Measurements from ENCODE around the gene COQ8A.

COQ8A gene

GRCh38 chr1:227002531-227003049 lies 62.5 kb downstream of the COQ8A start:
- TF ChIP-seq POU6F1 (CRISPR knock-in tag; IDR thresholded peaks at IDR 0.05; ENCODE audit: borderline replicate concordance, low read depth) (no peak), ZC3H10 (CRISPR knock-in tag; IDR thresholded peaks at IDR 0.05) (no peak), TSHZ2 (CRISPR knock-in tag; IDR thresholded peaks at IDR 0.05) (no peak), TOX (CRISPR knock-in tag; IDR thresholded peaks at IDR 0.05; ENCODE audit: borderline replicate concordance) (no peak), OSR1 (CRISPR knock-in tag; IDR thresholded peaks at IDR 0.05) (no peak), GLIS3 (CRISPR knock-in tag; IDR thresholded peaks at IDR 0.05) (no peak), CREB5 (CRISPR knock-in tag; IDR thresholded peaks at IDR 0.05; ENCODE audit: low read depth) (no peak), TCF4 (CRISPR knock-in tag; IDR thresholded peaks at IDR 0.05; ENCODE audit: borderline replicate concordance) (no peak), ZNF565 (CRISPR knock-in tag; conservative IDR thresholded peaks at IDR 0.05; ENCODE audit: low read depth) (no peak), ZNF70 (CRISPR knock-in tag; IDR thresholded peaks at IDR 0.05) (no peak), ARNTL (CRISPR knock-in tag; IDR thresholded peaks at IDR 0.05; ENCODE audit: borderline replicate concordance, low read depth) (no peak), SNAI2 (CRISPR knock-in tag; IDR thresholded peaks at IDR 0.05) (no peak), RARB (CRISPR knock-in tag; IDR thresholded peaks at IDR 0.05) (no peak), CSDC2 (CRISPR knock-in tag; IDR thresholded peaks at IDR 0.05) (no peak), ZNF8 (CRISPR knock-in tag; IDR thresholded peaks at IDR 0.05) (no peak), ISL1 (CRISPR knock-in tag; IDR thresholded peaks at IDR 0.05) (no peak), BACH2 (CRISPR knock-in tag; IDR thresholded peaks at IDR 0.05; ENCODE audit: borderline replicate concordance) (no peak), PPARA (CRISPR knock-in tag; IDR thresholded peaks at IDR 0.05; ENCODE audit: borderline replicate concordance) (no peak), PATZ1 (CRISPR knock-in tag; IDR thresholded peaks at IDR 0.05; ENCODE audit: borderline replicate concordance) (no peak), ESRRG (CRISPR knock-in tag; IDR thresholded peaks at IDR 0.05) (no peak)
- ATAC-seq: no peak

GRCh38 chr1:227003165-227003564 lies 63.1 kb downstream of the COQ8A start:
- no peak for ATAC-seq
- TF ChIP-seq GLIS3 (CRISPR knock-in tag; IDR thresholded peaks at IDR 0.05) (no peak), ZNF70 (CRISPR knock-in tag; IDR thresholded peaks at IDR 0.05) (no peak), ZNF565 (CRISPR knock-in tag; conservative IDR thresholded peaks at IDR 0.05; ENCODE audit: low read depth) (no peak), ZFP3 (CRISPR knock-in tag; IDR thresholded peaks at IDR 0.05) (no peak), CSRNP3 (CRISPR knock-in tag; IDR thresholded peaks at IDR 0.05) (no peak), RARB (CRISPR knock-in tag; IDR thresholded peaks at IDR 0.05) (no peak), TOX (CRISPR knock-in tag; IDR thresholded peaks at IDR 0.05; ENCODE audit: borderline replicate concordance) (no peak), ZC3H10 (CRISPR knock-in tag; IDR thresholded peaks at IDR 0.05) (no peak), PATZ1 (CRISPR knock-in tag; IDR thresholded peaks at IDR 0.05; ENCODE audit: borderline replicate concordance) (no peak)

Measured in SK-N-SH treated with all-trans-retinoic acid at 6 μM for 48 hours (cell line).